HepG2 (cell line): ENCODE data around the gene ODAD4. TPM values are rescaled to one million over a fixed set of nuclear protein-coding genes. Genes with fewer than 3 reads are reported as not detected.

ENCODE experiments used
- ATAC-seq: fragments of 200-7000 bp; cut with Tn5 transposase; 3 replicates; pipeline ENCODE4 v1.9.1; 2020; ENCODE audit warnings: mild to moderate bottlenecking, moderate library complexity
- BruUV-seq: library from RNA; stranded (reverse); fragments of 400-500 nt; replicated peaks from 2 replicates; lab custom pipeline; 2021; lab: Mats Ljungman, UMichigan
- CTCF ChIA-PET: fragments of 300-600 bp; formaldehyde crosslinking; extraction: SDS; loops from one replicate; lab custom pipeline; 2021; ENCODE audit warnings: low total read pairs, inconsistent platforms, low intra/inter-chr PET ratio; lab: Yijun Ruan, JAX
- POLR2A ChIA-PET: fragments of 350-600 bp; sonication (Branson Sonifier 250); formaldehyde crosslinking; loops from one replicate; lab custom pipeline; 2020; ENCODE audit warnings: antibody characterized with exemption, inconsistent platforms; lab: Yijun Ruan, JAX
- DNase-seq: peaks from one replicate; pipeline ENCODE4 v3.0.0-alpha.2; 2015; ENCODE audit warnings: low spot score
- FAIRE-seq: peaks from 3 replicates; lab custom pipeline; 2011; peaks lifted over from hg19 to GRCh38; lab: Jason Lieb, UNC
- H2AFZ ChIP-seq: one replicate; pipeline ENCODE4 v1.6.1; 2011; ENCODE audit warnings: low read length, inconsistent platforms
- H3K27ac ChIP-seq: fragments of 300-600 bp; 3 replicates; pipeline ENCODE4 v1.8.0; 2011; ENCODE audit warnings: mixed run types, mild to moderate bottlenecking, mixed read lengths, low read length, inconsistent platforms; ENCODE audit not compliant: insufficient read depth; ENCODE audit errors: extremely low read length
- H3K27me3 ChIP-seq, 2 experiments: fragments of 200-600 bp in 1 of 2; 2 replicates in 1 of 2; 3 replicates in 1 of 2; pipeline versions ENCODE4 v1.6.0 to v1.8.0; 2011; ENCODE audit warnings: low read length in 2 of 2, mild to moderate bottlenecking in 2 of 2, moderate library complexity in 2 of 2, inconsistent platforms in 1 of 2; ENCODE audit not compliant: insufficient read depth in 2 of 2, control insufficient read depth in 1 of 2
- H3K36me3 ChIP-seq, 2 experiments: fragments of 200-600 bp in 1 of 2; replicated peaks in 1 of 2; 2 replicates in 1 of 2; 3 replicates in 1 of 2; pipeline versions ENCODE4 v1.5.1 to v1.8.0; 2011; ENCODE audit warnings: low read length in 2 of 2, inconsistent platforms in 1 of 2; ENCODE audit not compliant: insufficient read depth in 2 of 2, control insufficient read depth in 1 of 2
- H3K4me1 ChIP-seq: 2 replicates; pipeline ENCODE4 v1.5.1; 2012; ENCODE audit warnings: low read length, inconsistent platforms; ENCODE audit not compliant: insufficient read depth
- H3K4me2 ChIP-seq: 2 replicates; pipeline ENCODE4 v1.6.0; 2011; ENCODE audit warnings: low read depth, low read length, inconsistent platforms
- H3K4me3 ChIP-seq, 3 experiments: fragments of 200-600 bp in 1 of 3; sonication (generic), shearing (Covaris generic) in 1 of 3; replicated peaks in 1 of 3; 2 replicates each; pipeline ENCODE4 v1.5.1; 2011 to 2016; ENCODE audit warnings: low read length in 3 of 3, inconsistent platforms in 2 of 3, low read depth in 2 of 3, mild to moderate bottlenecking in 2 of 3, control low read depth in 1 of 3, mixed read lengths in 1 of 3; ENCODE audit not compliant: insufficient read depth in 1 of 3
- H3K79me2 ChIP-seq: one replicate; pipeline ENCODE4 v1.6.1; 2011; ENCODE audit warnings: low read length, inconsistent platforms; ENCODE audit not compliant: insufficient read depth
- H3K9ac ChIP-seq: 2 replicates; pipeline ENCODE4 v1.6.0; 2011; ENCODE audit warnings: mild to moderate bottlenecking, low read depth, low read length, inconsistent platforms; ENCODE audit not compliant: insufficient read depth
- H3K9me3 ChIP-seq: 2 replicates; pipeline ENCODE4 v1.5.1; 2012; ENCODE audit warnings: mild to moderate bottlenecking, low read length
- H4K20me1 ChIP-seq: 2 replicates; pipeline ENCODE4 v1.6.0; 2011; ENCODE audit warnings: inconsistent platforms, mild to moderate bottlenecking, low read length, moderate library complexity; ENCODE audit not compliant: insufficient read depth
- ATF1 ChIP-seq: IDR thresholded peaks from 2 replicates; pipeline ENCODE4 v1.6.1; 2016; ENCODE audit warnings: mild to moderate bottlenecking, control low read depth
- HDAC1 ChIP-seq: sonication (generic); formaldehyde crosslinking; IDR thresholded peaks from 2 replicates; pipeline ENCODE4 v1.5.1; 2020; ENCODE audit warnings: mild to moderate bottlenecking, missing genetic modification reagents
- NCOA1 ChIP-seq: sonication (generic); formaldehyde crosslinking; IDR thresholded peaks from 2 replicates; pipeline ENCODE4 v1.9.0; 2021; ENCODE audit warnings: missing genetic modification reagents
- PPARG ChIP-seq: conservative IDR thresholded peaks from 2 replicates; pipeline ENCODE4 v1.6.1; 2016; ENCODE audit warnings: missing biosample characterization, missing genetic modification reagents
- YY1 ChIP-seq: IDR thresholded peaks from 2 replicates; pipeline ENCODE4 v1.6.1; 2011; ENCODE audit warnings: low read length, low read depth, moderate library complexity, mild to moderate bottlenecking; ENCODE audit not compliant: insufficient read depth, insufficient replicate concordance
- ZNF629 ChIP-seq: sonication (generic); formaldehyde crosslinking; conservative IDR thresholded peaks from 2 replicates; pipeline ENCODE4 v1.5.0; 2020; ENCODE audit warnings: missing genetic modification reagents
- ZSCAN12 ChIP-seq: sonication (generic); formaldehyde crosslinking; IDR thresholded peaks from 2 replicates; pipeline ENCODE4 v1.9.0; 2021; ENCODE audit warnings: mild to moderate bottlenecking, missing genetic modification reagents
- WGBS: methylation state at CpG from one replicate; pipeline ENCODE4 v1.1.6; 2017; ENCODE audit warnings: low lambda C conversion rate; 5-methylcytosine and 5-hydroxymethylcytosine counted together
- in situ Hi-C: cut with HindIII; loops from 2 replicates; pipeline ENCODE4 v1.10.0; 2017; ENCODE audit warnings: low pct_unique_long_range_greater_than_20kb; ENCODE audit not compliant: extremely low pct_ligation_motif_present
- intact Hi-C: fragments of 100-400 bp; cut with micrococcal nuclease; formaldehyde crosslinking; loops from one replicate; pipeline ENCODE4 v1.10.0; 2022; ENCODE audit not compliant: unreplicated experiment
- polyA plus RNA-seq, 8 experiments: library from polyadenylated mRNA; depleted of rRNA in 3 of 8; stranded (reverse) in 7 of 8; unstranded in 1 of 8; fragments of >200 nt; fragmentation: Illumina TruSeq in 4 of 8; extraction: Trizol in 4 of 8; gene quantifications; 2 replicates each; pipeline versions ENCODE4 v1.2.1 to v1.2.3, GENCODE V29; 2011 to 2016; ENCODE audit warnings: low read depth in 4 of 8, missing spikeins in 1 of 8, mixed read lengths in 1 of 8; ENCODE audit not compliant: insufficient read depth in 1 of 8
- total RNA-seq, 5 experiments: library from RNA; depleted of rRNA; stranded (reverse); fragments of >200 nt; fragmentation: Illumina TruSeq; extraction: Trizol; gene quantifications; 2 replicates each; pipeline ENCODE4 v1.2.3, GENCODE V29; 2016; ENCODE audit warnings: low read depth in 1 of 5
- TF ChIP-seq, protein P1 (sequence below): sonication (generic); formaldehyde crosslinking; IDR thresholded peaks from 2 replicates; pipeline ENCODE4 v1.4.0; 2020; ENCODE audit warnings: missing genetic modification reagents

ODAD4 gene
- total and polyA plus RNA-seq, 2 of the 13 experiments (the other 11 are each of a cell fraction or from before 2014, with no cell fraction given): 0.48 to 0.53 TPM

DNA sequence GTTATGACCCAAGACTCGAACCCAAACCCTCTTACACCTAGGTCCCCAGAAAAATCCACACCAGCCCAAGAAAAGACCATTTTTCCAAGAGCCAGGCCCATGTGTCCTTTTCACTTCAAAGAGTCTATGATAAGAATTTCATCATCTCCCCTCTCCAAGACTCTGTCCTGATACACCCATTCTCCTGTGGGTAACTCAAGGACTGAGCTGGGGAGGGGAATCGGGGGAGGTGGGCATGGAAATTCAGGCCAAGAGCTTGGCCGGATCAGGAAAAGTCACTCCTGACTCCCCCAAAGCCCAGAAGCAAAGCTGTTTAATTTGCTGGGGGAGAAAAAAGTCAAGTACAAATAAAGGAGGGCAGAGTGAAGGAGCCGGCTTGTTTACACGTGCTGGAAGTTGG lies 15.4 kb upstream of the ODAD4 start:
- H3K79me2 ChIP-seq: peaks cover 66% of the 10 kb centered on the region
- DNase-seq (no peak), FAIRE-seq (peak; percentile 59), ATAC-seq (no peak)
- TF ChIP-seq HDAC1 (CRISPR knock-in tag) (0 out of 2 replicates have a peak, but pooled peaks have one; percentile 2), PPARG (no peak), ZNF629 (CRISPR knock-in tag) (peak; percentile 88), ZSCAN12 (CRISPR knock-in tag) (0 out of 2 replicates have a peak, but pooled peaks have one; percentile 45), NCOA1 (CRISPR knock-in tag) (0 out of 2 replicates have a peak, but pooled peaks have one; percentile 52), YY1 (no peak), ATF1 (CRISPR knock-in tag) (no peak)
- TF ChIP-seq, protein P1, sequence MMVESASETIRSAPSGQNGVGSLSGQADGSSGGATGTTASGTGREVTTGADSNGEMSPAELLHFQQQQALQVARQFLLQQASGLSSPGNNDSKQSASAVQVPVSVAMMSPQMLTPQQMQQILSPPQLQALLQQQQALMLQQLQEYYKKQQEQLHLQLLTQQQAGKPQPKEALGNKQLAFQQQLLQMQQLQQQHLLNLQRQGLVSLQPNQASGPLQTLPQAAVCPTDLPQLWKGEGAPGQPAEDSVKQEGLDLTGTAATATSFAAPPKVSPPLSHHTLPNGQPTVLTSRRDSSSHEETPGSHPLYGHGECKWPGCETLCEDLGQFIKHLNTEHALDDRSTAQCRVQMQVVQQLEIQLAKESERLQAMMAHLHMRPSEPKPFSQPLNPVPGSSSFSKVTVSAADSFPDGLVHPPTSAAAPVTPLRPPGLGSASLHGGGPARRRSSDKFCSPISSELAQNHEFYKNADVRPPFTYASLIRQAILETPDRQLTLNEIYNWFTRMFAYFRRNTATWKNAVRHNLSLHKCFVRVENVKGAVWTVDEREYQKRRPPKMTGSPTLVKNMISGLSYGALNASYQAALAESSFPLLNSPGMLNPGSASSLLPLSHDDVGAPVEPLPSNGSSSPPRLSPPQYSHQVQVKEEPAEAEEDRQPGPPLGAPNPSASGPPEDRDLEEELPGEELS: no peak
- H3K4me3 ChIP-seq: peak overlapping the region in 1 of 3 experiments; percentile 8; a peak in 1 of 6 replicates
- H3K27ac ChIP-seq: peak overlapping the region; percentile 52
- peak overlapping the region; percentile 9; the same call in 1 of the 2 replicates for H3K9ac ChIP-seq
- peaks cover 59% of the 10 kb centered on the region for H3K4me1 ChIP-seq
- no peaks in the 10 kb centered on the region for H3K9me3 ChIP-seq
- in situ Hi-C loops (no loop called here), intact Hi-C loops (loop anchor here (5.0 kb wide), 1 partner anchor 42 kb away; no protein-coding TSS in a partner anchor)
- no peaks in the 10 kb centered on the region; a peak in 1 of 5 replicates for H3K27me3 ChIP-seq
- 61% methylated on average over 5 of the region's 5 CpGs for WGBS
- peaks cover 45% of the 10 kb centered on the region for H4K20me1 ChIP-seq
- peak overlapping the region; percentile 61 for H3K4me2 ChIP-seq
- POLR2A ChIA-PET: interaction anchor here (1.0 to 2.0 kb wide), 6 partner anchors 15 to 227 kb away, joined by 3 to 11 read pairs (median 4); partner anchors contain the start of gene ODAD4
- no peak overlapping the region for H2AFZ ChIP-seq
- no TSS peak for BruUV-seq
- peaks cover 22 to 42% of the 10 kb centered on the region in 2 experiments for H3K36me3 ChIP-seq
- CTCF ChIA-PET: no interaction called here
